H9 (cell line): Measurements from ENCODE around the gene ARL2BP. TPM values are rescaled to one million over a fixed set of nuclear protein-coding genes. Genes with fewer than 3 reads are reported as not detected.
A peak's percentile ranks its signal among the peaks of the same experiment; 100 is the strongest.

Experiments used
- DNase-seq: peaks from one replicate; pipeline ENCODE4 v3.0.0-alpha.2; 2017
- H2AFZ ChIP-seq: one replicate; pipeline ENCODE4 v1.6.1; 2013; ENCODE audit warnings: mild to moderate bottlenecking, low read length, control low read depth, moderate library complexity
- H2AK5ac ChIP-seq: 2 replicates; pipeline ENCODE4 v1.6.1; 2013; ENCODE audit warnings: low read length, control low read depth, mixed read lengths; ENCODE audit not compliant: insufficient read length
- H2BK120ac ChIP-seq: one replicate; pipeline ENCODE4 v1.6.1; 2013; ENCODE audit warnings: low read depth, mild to moderate bottlenecking, low read length, control low read depth, inconsistent platforms; ENCODE audit not compliant: poor library complexity, severe bottlenecking
- H2BK12ac ChIP-seq: 2 replicates; pipeline ENCODE4 v1.6.1; 2013; ENCODE audit warnings: low read length, control low read depth, mixed read lengths, low read depth; ENCODE audit not compliant: insufficient read length
- H2BK15ac ChIP-seq: 2 replicates; pipeline ENCODE4 v1.6.1; 2013; ENCODE audit warnings: low read depth, low read length, control low read depth
- H2BK20ac ChIP-seq: one replicate; pipeline ENCODE4 v1.6.1; 2013; ENCODE audit warnings: low read depth, mild to moderate bottlenecking, low read length, control low read depth, inconsistent platforms; ENCODE audit not compliant: poor library complexity, severe bottlenecking
- H2BK5ac ChIP-seq: 2 replicates; pipeline ENCODE4 v1.6.1; 2013; ENCODE audit warnings: low read length, control low read depth, mixed read lengths; ENCODE audit not compliant: insufficient read length
- H3K14ac ChIP-seq: 2 replicates; pipeline ENCODE4 v1.6.1; 2013; ENCODE audit warnings: low read length, control low read depth; ENCODE audit not compliant: insufficient read depth
- H3K18ac ChIP-seq: 2 replicates; pipeline ENCODE4 v1.6.1; 2013; ENCODE audit warnings: low read depth, mild to moderate bottlenecking, mixed read lengths, low read length, control low read depth; ENCODE audit not compliant: insufficient read length
- H3K23ac ChIP-seq: 2 replicates; pipeline ENCODE4 v1.6.1; 2013; ENCODE audit warnings: low read length, control low read depth, mixed read lengths, low read depth; ENCODE audit not compliant: insufficient read length
- H3K23me2 ChIP-seq: 2 replicates; pipeline ENCODE4 v1.6.1; 2013; ENCODE audit warnings: low read depth, mild to moderate bottlenecking, mixed read lengths, low read length, control low read depth; ENCODE audit not compliant: insufficient read length, poor library complexity, severe bottlenecking
- H3K27ac ChIP-seq: 2 replicates; pipeline ENCODE4 v1.5.1; 2013; ENCODE audit warnings: low read length, control low read depth, mixed read lengths, low read depth; ENCODE audit not compliant: insufficient read length
- H3K27me3 ChIP-seq: 2 replicates; pipeline ENCODE4 v1.6.1; 2013; ENCODE audit warnings: low read length, control low read depth, inconsistent platforms; ENCODE audit not compliant: insufficient read depth
- H3K4ac ChIP-seq: 2 replicates; pipeline ENCODE4 v1.6.1; 2013; ENCODE audit warnings: low read depth, mild to moderate bottlenecking, control low read depth, inconsistent platforms, low read length, moderate library complexity
- H3K4me1 ChIP-seq: 2 replicates; pipeline ENCODE4 v1.6.1; 2013; ENCODE audit warnings: low read length, control low read depth, inconsistent platforms; ENCODE audit not compliant: insufficient read depth
- H3K4me2 ChIP-seq: 2 replicates; pipeline ENCODE4 v1.6.1; 2013; ENCODE audit warnings: low read length, control low read depth, mixed read lengths; ENCODE audit not compliant: insufficient read length, insufficient read depth
- H3K56ac ChIP-seq: 2 replicates; pipeline ENCODE4 v1.6.1; 2013; ENCODE audit warnings: low read depth, mild to moderate bottlenecking, mixed read lengths, low read length, control low read depth; ENCODE audit not compliant: insufficient read length
- H3K79me1 ChIP-seq: 2 replicates; pipeline ENCODE4 v1.6.1; 2013; ENCODE audit warnings: low read depth, mild to moderate bottlenecking, moderate library complexity, low read length, control low read depth, inconsistent platforms; ENCODE audit not compliant: insufficient read depth, poor library complexity, severe bottlenecking
- H3K79me2 ChIP-seq: 2 replicates; pipeline ENCODE4 v1.6.1; 2013; ENCODE audit warnings: low read length, control low read depth, inconsistent platforms; ENCODE audit not compliant: insufficient read depth
- H3K9ac ChIP-seq: 2 replicates; pipeline ENCODE4 v1.6.1; 2013; ENCODE audit warnings: low read length, control low read depth, mixed read lengths; ENCODE audit not compliant: insufficient read length; ENCODE audit errors: extremely low read depth
- H3K9me3 ChIP-seq: one replicate; pipeline ENCODE4 v1.6.1; 2013; ENCODE audit warnings: low read depth, low read length, inconsistent platforms; ENCODE audit not compliant: control insufficient read depth
- H3T11ph ChIP-seq: one replicate; pipeline ENCODE4 v1.6.1; 2013; ENCODE audit warnings: mild to moderate bottlenecking, low read length, control low read depth, inconsistent platforms
- H4K20me1 ChIP-seq: one replicate; pipeline ENCODE4 v1.6.1; 2013; ENCODE audit not compliant: control insufficient read depth, insufficient read length, insufficient read depth
- H4K5ac ChIP-seq: 2 replicates; pipeline ENCODE4 v1.6.1; 2013; ENCODE audit warnings: low read depth, mild to moderate bottlenecking, mixed read lengths, low read length, control low read depth; ENCODE audit not compliant: insufficient read length
- H4K8ac ChIP-seq: replicated peaks from 2 replicates; pipeline ENCODE4 v1.6.1; 2013; ENCODE audit warnings: low read length, control low read depth, mixed read lengths, low read depth; ENCODE audit not compliant: insufficient read length
- H4K91ac ChIP-seq: 2 replicates; pipeline ENCODE4 v1.6.1; 2013; ENCODE audit warnings: low read depth, mild to moderate bottlenecking, moderate library complexity, mixed read lengths, low read length, control low read depth; ENCODE audit not compliant: insufficient read length
- H3K27ac Mint-ChIP-seq, 3 experiments: 2 replicates in 2 of 3; 3 replicates in 1 of 3; pipeline ENCODE4 v1.8.0; 2020 to 2021; ENCODE audit warnings: mixed read lengths in 3 of 3, mild to moderate bottlenecking in 1 of 3, moderate library complexity in 1 of 3
- H3K27me3 Mint-ChIP-seq: 2 replicates; pipeline ENCODE4 v1.8.0; 2021; ENCODE audit warnings: low read depth, mild to moderate bottlenecking, moderate library complexity, mixed read lengths
- H3K36me3 Mint-ChIP-seq, 3 experiments: 2 replicates in 2 of 3; 3 replicates in 1 of 3; pipeline ENCODE4 v1.8.0; 2020 to 2021; ENCODE audit warnings: low read depth in 3 of 3, mixed read lengths in 3 of 3; ENCODE audit not compliant: insufficient read depth in 1 of 3
- H3K4me1 Mint-ChIP-seq, 2 experiments: 2 replicates each; pipeline ENCODE4 v1.8.0; 2020; ENCODE audit warnings: mixed read lengths in 2 of 2
- H3K4me3 Mint-ChIP-seq, 2 experiments: 2 replicates in 1 of 2; 3 replicates in 1 of 2; pipeline ENCODE4 v1.8.0; 2020 to 2021; ENCODE audit warnings: mild to moderate bottlenecking in 2 of 2, mixed read lengths in 2 of 2, moderate library complexity in 1 of 2
- H3K9me3 Mint-ChIP-seq, 2 experiments: 2 replicates in 1 of 2; 3 replicates in 1 of 2; pipeline ENCODE4 v1.8.0; 2020; ENCODE audit warnings: mild to moderate bottlenecking in 2 of 2, mixed read lengths in 2 of 2, moderate library complexity in 1 of 2
- WGBS: extraction: QIAGEN DNeasy Blood & Tissue Kit; methylation state at CpG from one replicate; pipeline ENCODE4 v1.1.7; 2013; ENCODE audit warnings: missing lambda C conversion rate, low lambda C conversion rate, mixed read lengths; ENCODE audit not compliant: insufficient read length; ENCODE audit errors: extremely low coverage; 5-methylcytosine and 5-hydroxymethylcytosine counted together
- total RNA-seq: library from RNA; stranded (reverse); gene quantifications from 2 replicates; pipeline ENCODE4 v1.2.1, GENCODE V29; 2021
- TF ChIP-seq, protein P1 (sequence below): fragments of 200-600 bp; sonication (generic); conservative IDR thresholded peaks from 3 replicates; pipeline ENCODE4 v1.8.0; 2021; ENCODE audit warnings: antibody characterized with exemption, mild to moderate bottlenecking

Gene ARL2BP
- total RNA-seq, 1 experiment from 2014 or later, result 18.0 TPM

GRCh38 chr16:57289391-57290257 lies 44.6 kb downstream of the ARL2BP start:
- peaks cover 21% of the 10 kb centered on the region for H3K27me3 Mint-ChIP-seq
- Histone ChIP-seq H3K4ac (no peak overlapping the region), H2BK12ac (no peak overlapping the region), H2BK20ac (no peak overlapping the region), H3T11ph (no peak overlapping the region), H4K20me1 (no peaks in the 10 kb centered on the region), H4K5ac (no peak overlapping the region), H3K79me2 (no peaks in the 10 kb centered on the region), H3K4me1 (no peaks in the 10 kb centered on the region), H2BK5ac (no peak overlapping the region), H2BK15ac (no peak overlapping the region), H2AK5ac (no peak overlapping the region), H3K27ac (no peak overlapping the region), H3K18ac (no peak overlapping the region), H2AFZ (no peak overlapping the region), H3K56ac (no peak overlapping the region), H3K23ac (no peak overlapping the region), H3K23me2 (no peaks in the 10 kb centered on the region), H3K14ac (no peak overlapping the region), H3K27me3 (no peaks in the 10 kb centered on the region), H3K4me2 (no peak overlapping the region), H4K91ac (no peak overlapping the region), H3K9ac (no peak overlapping the region), H2BK120ac (no peak overlapping the region), H3K9me3 (no peaks in the 10 kb centered on the region), H3K79me1 (no peaks in the 10 kb centered on the region), H4K8ac (no peak overlapping the region)
- WGBS, result no CpG with 5 or more reads among the region's 14 CpGs
- no peaks in the 10 kb centered on the region for H3K9me3 Mint-ChIP-seq
- H3K4me3 Mint-ChIP-seq, result no peak overlapping the region
- H3K36me3 Mint-ChIP-seq, result no peaks in the 10 kb centered on the region
- DNase-seq, result no peak
- TF ChIP-seq, protein P1, sequence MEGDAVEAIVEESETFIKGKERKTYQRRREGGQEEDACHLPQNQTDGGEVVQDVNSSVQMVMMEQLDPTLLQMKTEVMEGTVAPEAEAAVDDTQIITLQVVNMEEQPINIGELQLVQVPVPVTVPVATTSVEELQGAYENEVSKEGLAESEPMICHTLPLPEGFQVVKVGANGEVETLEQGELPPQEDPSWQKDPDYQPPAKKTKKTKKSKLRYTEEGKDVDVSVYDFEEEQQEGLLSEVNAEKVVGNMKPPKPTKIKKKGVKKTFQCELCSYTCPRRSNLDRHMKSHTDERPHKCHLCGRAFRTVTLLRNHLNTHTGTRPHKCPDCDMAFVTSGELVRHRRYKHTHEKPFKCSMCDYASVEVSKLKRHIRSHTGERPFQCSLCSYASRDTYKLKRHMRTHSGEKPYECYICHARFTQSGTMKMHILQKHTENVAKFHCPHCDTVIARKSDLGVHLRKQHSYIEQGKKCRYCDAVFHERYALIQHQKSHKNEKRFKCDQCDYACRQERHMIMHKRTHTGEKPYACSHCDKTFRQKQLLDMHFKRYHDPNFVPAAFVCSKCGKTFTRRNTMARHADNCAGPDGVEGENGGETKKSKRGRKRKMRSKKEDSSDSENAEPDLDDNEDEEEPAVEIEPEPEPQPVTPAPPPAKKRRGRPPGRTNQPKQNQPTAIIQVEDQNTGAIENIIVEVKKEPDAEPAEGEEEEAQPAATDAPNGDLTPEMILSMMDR, result no peak
- H3K4me1 Mint-ChIP-seq, result peaks cover 6 to 18% of the 10 kb centered on the region in 2 experiments
- peak overlapping the region in 1 of 3 experiments; percentile 45; a peak in 3 of 7 replicates for H3K27ac Mint-ChIP-seq
